ENCODE results near the gene SAMD4A. TPM values are rescaled to one million over a fixed set of nuclear protein-coding genes. Genes with fewer than 3 reads are reported as not detected.
A peak's percentile ranks its signal among the peaks of the same experiment; 100 is the strongest.

Gene SAMD4A
- total RNA-seq, 2 experiments from 2014 or later: 0.06 to 1.0 TPM

DNA sequence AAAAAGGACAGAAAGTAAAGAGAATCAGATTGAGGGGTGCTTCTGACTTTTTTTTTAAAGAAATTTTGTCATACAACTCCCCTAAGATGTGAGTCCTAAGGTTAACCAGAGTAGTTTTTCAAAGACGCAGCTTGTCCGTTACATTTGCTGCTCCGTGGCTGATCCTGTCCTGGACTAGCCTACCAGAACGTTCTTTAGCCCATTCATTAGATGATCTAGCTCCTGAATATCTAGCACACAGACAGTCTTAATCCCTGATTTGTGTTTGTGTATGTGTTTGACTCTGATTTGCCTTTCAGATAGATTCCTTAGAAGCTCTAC is 60.3 kb downstream of the SAMD4A start:
- intact Hi-C loops (cut with micrococcal nuclease; ENCODE audit: unreplicated experiment): no loop called here
- Histone ChIP-seq H3K4me3 (ENCODE audit: low read depth, low read length, poor library complexity, severe bottlenecking) (no peak overlapping the region), H3K36me3 (ENCODE audit: insufficient read depth, low read length) (no peaks in the 10 kb centered on the region), H2AFZ (ENCODE audit: low read length) (no peak overlapping the region), H3K4me1 (ENCODE audit: insufficient read depth, low read length, poor library complexity, severe bottlenecking) (no peaks in the 10 kb centered on the region), H4K20me1 (ENCODE audit: insufficient read depth, low read length) (no peaks in the 10 kb centered on the region), H3K79me2 (ENCODE audit: insufficient read depth, low read depth, low read length) (no peaks in the 10 kb centered on the region), H3K4me2 (ENCODE audit: low read length) (no peak overlapping the region), H3K9me3 (ENCODE audit: low read length) (no peaks in the 10 kb centered on the region), H3K27ac (ENCODE audit: low read depth, low read length, poor library complexity, severe bottlenecking) (no peak overlapping the region), H3K9me2 (ENCODE audit: insufficient read depth, low read length) (no peaks in the 10 kb centered on the region)
- CTCF ChIA-PET (ENCODE audit: unreplicated experiment): interaction anchor here (1.1 kb wide), 1 partner anchor 130 kb away, joined by 3 read pairs; no protein-coding TSS in a partner anchor
- no TSS peak for BruUV-seq (replicated peaks)
- TF ChIP-seq EZH2phosphoT487 (IDR thresholded peaks at IDR 0.05; ENCODE audit: borderline replicate concordance, low read depth, low read length) (no peak), CTCF (conservative IDR thresholded peaks at IDR 0.05; ENCODE audit: low read length) (no peak)
- no peak for DNase-seq (ENCODE audit: low spot score)
- POLR2A ChIA-PET: no interaction called here

- intact Hi-C loops (cut with micrococcal nuclease; ENCODE audit: unreplicated experiment): no loop called here
- POLR2A ChIA-PET: no interaction called here
- TF ChIP-seq CTCF (conservative IDR thresholded peaks at IDR 0.05; ENCODE audit: low read length): no peak
- TF ChIP-seq EZH2phosphoT487 (IDR thresholded peaks at IDR 0.05; ENCODE audit: borderline replicate concordance, low read depth, low read length): no peak
- Histone ChIP-seq H3K4me2 (ENCODE audit: low read length) (0 out of 2 replicates have a peak overlapping the region, but pooled peaks have one; percentile 19), H3K4me3 (ENCODE audit: low read depth, low read length, poor library complexity, severe bottlenecking) (no peak overlapping the region), H2AFZ (ENCODE audit: low read length) (no peak overlapping the region), H3K4me1 (ENCODE audit: insufficient read depth, low read length, poor library complexity, severe bottlenecking) (no peaks in the 10 kb centered on the region), H3K9me2 (ENCODE audit: insufficient read depth, low read length) (no peaks in the 10 kb centered on the region), H3K9me3 (ENCODE audit: low read length) (no peaks in the 10 kb centered on the region), H3K36me3 (ENCODE audit: insufficient read depth, low read length) (no peaks in the 10 kb centered on the region), H3K27ac (ENCODE audit: low read depth, low read length, poor library complexity, severe bottlenecking) (no peak overlapping the region), H3K79me2 (ENCODE audit: insufficient read depth, low read depth, low read length) (no peaks in the 10 kb centered on the region), H4K20me1 (ENCODE audit: insufficient read depth, low read length) (no peaks in the 10 kb centered on the region)
- CTCF ChIA-PET (ENCODE audit: unreplicated experiment): no interaction called here
- BruUV-seq (replicated peaks): no TSS peak
- no peak for DNase-seq (ENCODE audit: low spot score)
Observed at GRCh38 chr14:54627540-54628363, 60.8 kb downstream of the SAMD4A start.

- H3K27ac ChIP-seq (ENCODE audit: low read depth, low read length, poor library complexity, severe bottlenecking): no peak overlapping the region
- no peaks in the 10 kb centered on the region for H4K20me1 ChIP-seq (ENCODE audit: insufficient read depth, low read length)
Observed at GRCh38 chr14:54629183-54629582, 62.3 kb downstream of the SAMD4A start.

More at GRCh38 chr14:54629183-54629582, 62.3 kb downstream of the SAMD4A start:
- intact Hi-C loops (cut with micrococcal nuclease; ENCODE audit: unreplicated experiment): no loop called here
- no TSS peak for BruUV-seq (replicated peaks)
- Histone ChIP-seq H3K9me3 (ENCODE audit: low read length) (no peaks in the 10 kb centered on the region), H3K36me3 (ENCODE audit: insufficient read depth, low read length) (no peaks in the 10 kb centered on the region), H2AFZ (ENCODE audit: low read length) (no peak overlapping the region), H3K4me1 (ENCODE audit: insufficient read depth, low read length, poor library complexity, severe bottlenecking) (no peaks in the 10 kb centered on the region), H3K4me2 (ENCODE audit: low read length) (no peak overlapping the region), H3K9me2 (ENCODE audit: insufficient read depth, low read length) (no peaks in the 10 kb centered on the region), H3K4me3 (ENCODE audit: low read depth, low read length, poor library complexity, severe bottlenecking) (no peak overlapping the region), H3K79me2 (ENCODE audit: insufficient read depth, low read depth, low read length) (no peaks in the 10 kb centered on the region)
- no peak for DNase-seq (ENCODE audit: low spot score)
- ChIA-PET POLR2A (no interaction called here), CTCF (ENCODE audit: unreplicated experiment) (no interaction called here)
- TF ChIP-seq CTCF (conservative IDR thresholded peaks at IDR 0.05; ENCODE audit: low read length) (no peak), EZH2phosphoT487 (IDR thresholded peaks at IDR 0.05; ENCODE audit: borderline replicate concordance, low read depth, low read length) (no peak)
